ENCODE data around the gene OR10G2. TPM values are rescaled to one million over a fixed set of nuclear protein-coding genes. Genes with fewer than 3 reads are reported as not detected.

The OR10G2 gene
- total RNA-seq, 1 donor from 2014 or later, result not detected

GRCh38 chr14:21671371-21671770 lies 36.6 kb upstream of the OR10G2 start:
- Histone ChIP-seq H3K27me3 (no peaks in the 10 kb centered on the region), H3K4me1 (no peaks in the 10 kb centered on the region), H3K4me3 (no peak overlapping the region), H3K9me3 (no peaks in the 10 kb centered on the region), H3K27ac (no peak overlapping the region), H3K36me3 (no peaks in the 10 kb centered on the region)
- DNase-seq (ENCODE audit: extremely low spot score in 2 of 2), result no peak
- no peak for TF ChIP-seq CTCF (IDR thresholded peaks at IDR 0.05)
- intact Hi-C loops (cut with DNase I), result no loop called here

- H3K36me3 ChIP-seq, result no peaks in the 10 kb centered on the region
- intact Hi-C loops (cut with DNase I), result no loop called here
- no peaks in the 10 kb centered on the region for H3K27me3 ChIP-seq
- no peak for DNase-seq (ENCODE audit: extremely low spot score in 2 of 2)
- H3K9me3 ChIP-seq, result no peaks in the 10 kb centered on the region
- H3K4me1 ChIP-seq, result no peaks in the 10 kb centered on the region
- TF ChIP-seq POLR2A (IDR thresholded peaks at IDR 0.05), result no peak
- TF ChIP-seq POLR2AphosphoS5 (IDR thresholded peaks at IDR 0.05; ENCODE audit: insufficient read depth in 1 of 2, low read depth in 1 of 2), result no peak
- TF ChIP-seq CTCF (IDR thresholded peaks at IDR 0.05), result no peak
- no peak overlapping the region for H3K4me3 ChIP-seq
- H3K27ac ChIP-seq, result no peak overlapping the region
These were observed 34.5 kb upstream of the OR10G2 start for GRCh38 chr14:21669284-21669683.

- H3K4me3 ChIP-seq, result no peak overlapping the region
- H3K9me3 ChIP-seq, result no peaks in the 10 kb centered on the region
- intact Hi-C loops (cut with DNase I), result no loop called here
- H3K27ac ChIP-seq, result no peak overlapping the region
- TF ChIP-seq POLR2A (IDR thresholded peaks at IDR 0.05), result no peak
- no peaks in the 10 kb centered on the region for H3K36me3 ChIP-seq
- H3K27me3 ChIP-seq, result no peaks in the 10 kb centered on the region
- no peak for DNase-seq (ENCODE audit: extremely low spot score in 2 of 2)
- no peaks in the 10 kb centered on the region for H3K4me1 ChIP-seq
These were observed 33.6 kb upstream of the OR10G2 start for GRCh38 chr14:21668377-21668776.

GRCh38 chr14:21656980-21657379 lies 22.2 kb upstream of the OR10G2 start:
- DNase-seq (ENCODE audit: extremely low spot score in 2 of 2), result no peak
- Histone ChIP-seq H3K9me3 (no peaks in the 10 kb centered on the region), H3K4me3 (no peak overlapping the region), H3K27ac (no peak overlapping the region), H3K36me3 (no peaks in the 10 kb centered on the region), H3K4me1 (no peaks in the 10 kb centered on the region), H3K27me3 (no peaks in the 10 kb centered on the region)
- TF ChIP-seq POLR2A (IDR thresholded peaks at IDR 0.05) (no peak), CTCF (IDR thresholded peaks at IDR 0.05) (no peak), POLR2AphosphoS5 (IDR thresholded peaks at IDR 0.05; ENCODE audit: insufficient read depth in 1 of 2, low read depth in 1 of 2) (no peak)
- intact Hi-C loops (cut with DNase I), result no loop called here

- Histone ChIP-seq H3K4me1 (no peaks in the 10 kb centered on the region), H3K9me3 (no peaks in the 10 kb centered on the region), H3K27ac (no peak overlapping the region), H3K36me3 (no peaks in the 10 kb centered on the region), H3K4me3 (no peak overlapping the region), H3K27me3 (no peaks in the 10 kb centered on the region)
- TF ChIP-seq CTCF (IDR thresholded peaks at IDR 0.05) (no peak), POLR2A (IDR thresholded peaks at IDR 0.05) (no peak), POLR2AphosphoS5 (IDR thresholded peaks at IDR 0.05; ENCODE audit: insufficient read depth in 1 of 2, low read depth in 1 of 2) (no peak)
- DNase-seq (ENCODE audit: extremely low spot score in 2 of 2), result no peak
- intact Hi-C loops (cut with DNase I), result no loop called here
These were observed 19.5 kb upstream of the OR10G2 start for GRCh38 chr14:21654215-21654614.

GRCh38 chr14:21653331-21653885 lies 18.7 kb upstream of the OR10G2 start, which contains the start of gene OR4E2:
Gene OR4E2 (plus strand): TSS chr14:21653835. CDS start chr14:21665083, 11,248 bp downstream.
- no peaks in the 10 kb centered on the region for H3K36me3 ChIP-seq
- H3K4me1 ChIP-seq, result no peaks in the 10 kb centered on the region
- no peak for TF ChIP-seq POLR2AphosphoS5 (IDR thresholded peaks at IDR 0.05; ENCODE audit: insufficient read depth in 1 of 2, low read depth in 1 of 2)
- no peak for TF ChIP-seq CTCF (IDR thresholded peaks at IDR 0.05)
- no peak for TF ChIP-seq POLR2A (IDR thresholded peaks at IDR 0.05)
- H3K4me3 ChIP-seq, result no peak within 1 kb of the TSS
- no peaks in the 10 kb centered on the region for H3K9me3 ChIP-seq
- DNase-seq (ENCODE audit: extremely low spot score in 2 of 2), result no peak
- no peak within 1 kb of the TSS for H3K27ac ChIP-seq
- intact Hi-C loops (cut with DNase I), result no loop called here
- no peaks in the 10 kb centered on the region for H3K27me3 ChIP-seq

Data from vagina (tissue), 2 donors.